Liver (tissue), 9 donors: Measurements from ENCODE around the gene PLA2G5. TPM values are rescaled to one million over a fixed set of nuclear protein-coding genes. Genes with fewer than 3 reads are reported as not detected.

Experiments used
- DNase-seq: peaks from one replicate; pipeline ENCODE4 v3.0.0-alpha.2; 2017; ENCODE audit warnings: low spot score
- H3K27ac ChIP-seq, 2 donors: one replicate each; pipeline ENCODE4 v1.7.0; 2013; ENCODE audit warnings: inconsistent platforms in 2 of 2, low read length in 2 of 2, control low read depth in 1 of 2, low read depth in 1 of 2, mild to moderate bottlenecking in 1 of 2
- H3K27me3 ChIP-seq, 4 donors: one replicate each; pipeline versions ENCODE4 v1.6.1 to v1.7.0; 2013; ENCODE audit warnings: low read length in 3 of 4, inconsistent platforms in 1 of 4, mild to moderate bottlenecking in 1 of 4, moderate library complexity in 1 of 4; ENCODE audit not compliant: control insufficient read depth in 4 of 4, insufficient read depth in 4 of 4
- H3K36me3 ChIP-seq, 4 donors: one replicate each; pipeline versions ENCODE4 v1.6.1 to v1.7.0; 2013; ENCODE audit warnings: low read length in 3 of 4, mild to moderate bottlenecking in 3 of 4, low read depth in 1 of 4, moderate library complexity in 1 of 4; ENCODE audit not compliant: control insufficient read depth in 4 of 4, insufficient read depth in 3 of 4
- H3K4me1 ChIP-seq, 4 donors: one replicate each; pipeline versions ENCODE4 v1.6.1 to v1.7.0; 2013; ENCODE audit warnings: low read length in 3 of 4, mild to moderate bottlenecking in 3 of 4, moderate library complexity in 1 of 4; ENCODE audit not compliant: control insufficient read depth in 4 of 4, insufficient read depth in 4 of 4
- H3K4me3 ChIP-seq, 3 donors: one replicate each; pipeline versions ENCODE4 v1.6.1 to v1.7.0; 2013; ENCODE audit warnings: low read length in 3 of 3, control low read depth in 1 of 3, low read depth in 1 of 3, mild to moderate bottlenecking in 1 of 3
- H3K9ac ChIP-seq, 2 donors: one replicate each; pipeline ENCODE4 v1.7.0; 2013; ENCODE audit warnings: low read length in 2 of 2, mild to moderate bottlenecking in 2 of 2, moderate library complexity in 2 of 2, control low read depth in 1 of 2, low read depth in 1 of 2
- H3K9me3 ChIP-seq, 4 donors: one replicate each; pipeline versions ENCODE4 v1.6.1 to v1.7.0; 2013; ENCODE audit warnings: low read length in 3 of 4; ENCODE audit not compliant: control insufficient read depth in 4 of 4
- ATF3 ChIP-seq: IDR thresholded peaks from 2 replicates; pipeline ENCODE4 v1.6.1; 2016; ENCODE audit warnings: antibody characterized with exemption
- CTCF ChIP-seq: fragments of 150-350 bp; IDR thresholded peaks from 2 replicates; pipeline ENCODE4 v1.5.1; 2017; ENCODE audit warnings: improper control_type of control experiment, low read depth, low read length; ENCODE audit not compliant: missing input control
- EGR1 ChIP-seq, 2 donors: IDR thresholded peaks; 2 replicates each; pipeline ENCODE4 v1.6.1; 2016 to 2018; ENCODE audit warnings: antibody characterized with exemption in 2 of 2, low read depth in 2 of 2
- FOXA2 ChIP-seq: IDR thresholded peaks from 2 replicates; pipeline ENCODE4 v1.6.1; 2016; ENCODE audit warnings: antibody characterized with exemption
- HNF4G ChIP-seq: IDR thresholded peaks from 2 replicates; pipeline ENCODE4 v1.6.1; 2016; ENCODE audit warnings: antibody characterized with exemption
- MAX ChIP-seq: IDR thresholded peaks from 2 replicates; pipeline ENCODE4 v1.6.1; 2016; ENCODE audit warnings: antibody characterized with exemption
- NR2F2 ChIP-seq: IDR thresholded peaks from 2 replicates; pipeline ENCODE4 v1.6.1; 2016; ENCODE audit warnings: antibody characterized with exemption
- REST ChIP-seq: IDR thresholded peaks from 2 replicates; pipeline ENCODE4 v1.6.1; 2016; ENCODE audit warnings: antibody characterized with exemption, mild to moderate bottlenecking
- RXRA ChIP-seq, 2 donors: IDR thresholded peaks; 2 replicates each; pipeline ENCODE4 v1.6.1; 2017 to 2018; ENCODE audit warnings: antibody characterized with exemption in 2 of 2, mild to moderate bottlenecking in 1 of 2
- SP1 ChIP-seq: IDR thresholded peaks from 2 replicates; pipeline ENCODE4 v1.6.1; 2018; ENCODE audit warnings: antibody characterized with exemption, mild to moderate bottlenecking
- TAF1 ChIP-seq: conservative IDR thresholded peaks from 2 replicates; pipeline ENCODE4 v1.6.1; 2016; ENCODE audit warnings: antibody characterized with exemption, mild to moderate bottlenecking
- YY1 ChIP-seq: IDR thresholded peaks from 2 replicates; pipeline ENCODE4 v1.6.1; 2016; ENCODE audit warnings: antibody characterized with exemption, mild to moderate bottlenecking
- WGBS: extraction: QIAGEN DNeasy Blood & Tissue Kit; methylation state at CpG from one replicate; pipeline ENCODE4 v1.1.7; 2013; 5-methylcytosine and 5-hydroxymethylcytosine counted together
- polyA plus RNA-seq, 2 donors: library from polyadenylated mRNA; stranded (reverse) in 1 of 2; unstranded in 1 of 2; fragments of 200-250 nt in 1 of 2; fragments of >200 nt in 1 of 2; fragmentation: Nextera tagmentation in 1 of 2; extraction: Ambion mirVana in 1 of 2; gene quantifications; one replicate each; pipeline versions ENCODE4 v1.2.1 to v1.2.3, GENCODE V29; 2013 to 2015
- total RNA-seq, 2 donors: library from RNA; depleted of rRNA; stranded (reverse); fragments of >200 nt; gene quantifications; one replicate each; pipeline ENCODE4 v1.2.3, GENCODE V29; 2014
- donor health status: healthy.
- donor health status: healthy.
- donor health status: healthy.
- donor health status: healthy.
- donor health status: healthy.

The PLA2G5 gene
- total and polyA plus RNA-seq, 4 donors, result 2.0 to 2.9 (median 2.3) TPM; not detected in 1

GRCh38 chr1:20086800-20087199, 16.8 kb downstream of the PLA2G5 start:
- peaks cover 0 to 7% (median 0%) of the 10 kb centered on the region in 4 donors for H3K9me3 ChIP-seq
- H3K27me3 ChIP-seq, result no peaks in the 10 kb centered on the region
- no peaks in the 10 kb centered on the region for H3K36me3 ChIP-seq
- WGBS, result 95% methylated on average over 1 of the region's 1 CpG
- no peak overlapping the region for H3K4me3 ChIP-seq
- no peaks in the 10 kb centered on the region for H3K4me1 ChIP-seq
- H3K9ac ChIP-seq, result no peak overlapping the region
- DNase-seq, result no peak
- H3K27ac ChIP-seq, result no peak overlapping the region
- TF ChIP-seq MAX (no peak), TAF1 (no peak), RXRA (IDR thresholded peaks at IDR 0.05) (no peak), SP1 (no peak), NR2F2 (no peak), HNF4G (no peak), ATF3 (no peak)

- H3K4me1 ChIP-seq, result no peaks in the 10 kb centered on the region
- no peak overlapping the region for H3K9ac ChIP-seq
- H3K27ac ChIP-seq, result no peak overlapping the region
- H3K4me3 ChIP-seq, result no peak overlapping the region
- DNase-seq, result no peak
- TF ChIP-seq ATF3, result no peak
- TF ChIP-seq CTCF, result peak; percentile 8
- TF ChIP-seq REST, result no peak
- peaks cover 0 to 7% (median 0%) of the 10 kb centered on the region in 4 donors for H3K9me3 ChIP-seq
- H3K27me3 ChIP-seq, result no peaks in the 10 kb centered on the region
- no peaks in the 10 kb centered on the region for H3K36me3 ChIP-seq
- WGBS, result 61% methylated on average over 4 of the region's 4 CpGs
Measured at GRCh38 chr1:20087668-20088067, 17.7 kb downstream of the PLA2G5 start.

GRCh38 chr1:20089328-20090077, 19.5 kb downstream of the PLA2G5 start:
- no peak overlapping the region for H3K9ac ChIP-seq
- no peak for TF ChIP-seq FOXA2
- TF ChIP-seq RXRA (IDR thresholded peaks at IDR 0.05), result no peak
- TF ChIP-seq ATF3, result no peak
- TF ChIP-seq EGR1 (IDR thresholded peaks at IDR 0.05; ENCODE audit: low read depth in 2 of 2), result no peak
- TF ChIP-seq HNF4G, result no peak
- TF ChIP-seq YY1, result no peak
- no peak for TF ChIP-seq NR2F2
- no peak for TF ChIP-seq TAF1
- H3K9me3 ChIP-seq, result no peaks in the 10 kb centered on the region
- no peak overlapping the region for H3K4me3 ChIP-seq
- no peaks in the 10 kb centered on the region for H3K4me1 ChIP-seq
- H3K36me3 ChIP-seq, result no peaks in the 10 kb centered on the region
- no peak for DNase-seq
- 84% methylated on average over 19 of the region's 19 CpGs for whole genome bisulfite sequencing
- no peaks in the 10 kb centered on the region for H3K27me3 ChIP-seq
- no peak overlapping the region for H3K27ac ChIP-seq
